Activated naive CD4-positive, alpha-beta T cell (primary cell): ENCODE data around the gene NR0B1.

Source experiments
- DNase-seq, 4 experiments: peaks; one replicate each; lab custom pipeline; 2025; lab: John Stamatoyannopoulos, UW

NR0B1 gene

GRCh38 chrX:30270639-30271038 is 38.6 kb downstream of the NR0B1 start:
- DNase-seq = no peak

GRCh38 chrX:30262763-30263162 is 46.4 kb downstream of the NR0B1 start:
- no peak for DNase-seq

- DNase-seq = no peak
These were observed 48.2 kb downstream of the NR0B1 start for GRCh38 chrX:30261012-30261411.

DNA sequence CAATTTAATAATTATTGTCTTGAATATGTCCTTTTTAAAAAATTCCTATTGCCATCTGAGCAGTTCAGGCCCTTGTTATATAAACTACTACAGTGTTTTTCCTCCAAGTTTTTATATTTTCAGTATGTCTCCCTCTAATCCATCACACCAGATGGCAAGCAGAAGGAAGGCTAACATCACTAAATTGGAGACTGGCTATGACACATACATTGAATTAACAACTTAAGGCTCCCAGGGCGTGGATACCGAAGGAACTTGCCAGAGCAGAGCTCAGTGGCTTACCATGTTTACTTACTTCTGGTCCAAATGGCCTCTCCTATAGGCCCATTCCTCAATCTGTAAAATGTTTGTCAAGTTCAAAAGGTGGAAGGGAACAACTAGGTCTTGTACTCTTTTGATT is 49.3 kb downstream of the NR0B1 start:
- no peak for DNase-seq
